Activated B cell treated with CpG ODN at 0.5 μM for 24 hours (primary cell): ENCODE results near the gene SGF29. TPM values are rescaled to one million over a fixed set of nuclear protein-coding genes. Genes with fewer than 3 reads are reported as not detected.
"Not testable (repeated sequence)": the region's sequence is repeated elsewhere in the genome, so short reads cannot be mapped to it uniquely, and the experiment has no call there.

ENCODE experiments used
- ATAC-seq: fragments of 200-7000 bp; cut with Tn5 transposase; one replicate; pipeline ENCODE4 v1.10.0; 2021; ENCODE audit warnings: low read depth, mild to moderate bottlenecking, moderate library complexity
- CTCF ChIA-PET: fragments of 350-600 bp; sonication (Branson Sonifier 250); formaldehyde crosslinking; loops from one replicate; lab custom pipeline; 2021; ENCODE audit warnings: antibody characterized with exemption; lab: Charles Lee
- POLR2A ChIA-PET: fragments of 350-600 bp; sonication (Branson Sonifier 250); formaldehyde crosslinking; loops from one replicate; lab custom pipeline; 2021; ENCODE audit warnings: antibody characterized with exemption; lab: Charles Lee
- DNase-seq: peaks from one replicate; pipeline ENCODE4 v3.0.0; 2022
- H3K27ac Mint-ChIP-seq: one replicate; pipeline ENCODE4 v1.8.0; 2020; ENCODE audit warnings: mixed read lengths
- H3K27me3 Mint-ChIP-seq: one replicate; pipeline ENCODE4 v1.8.0; 2021; ENCODE audit warnings: mixed read lengths
- H3K36me3 Mint-ChIP-seq: one replicate; pipeline ENCODE4 v1.8.0; 2021; ENCODE audit warnings: low read depth, mixed read lengths
- H3K4me1 Mint-ChIP-seq: one replicate; pipeline ENCODE4 v1.8.0; 2021; ENCODE audit warnings: mixed read lengths
- H3K4me3 Mint-ChIP-seq: one replicate; pipeline ENCODE4 v1.8.0; 2020; ENCODE audit warnings: mild to moderate bottlenecking, mixed read lengths
- H3K9me3 Mint-ChIP-seq: one replicate; pipeline ENCODE4 v1.8.0; 2020; ENCODE audit warnings: mixed read lengths
- intact Hi-C: fragments of 100-400 bp; cut with micrococcal nuclease; formaldehyde crosslinking; loops from one replicate; pipeline ENCODE4 v1.15.1; 2024
- total RNA-seq: library from RNA; stranded (reverse); gene quantifications from 2 replicates; pipeline ENCODE4 v1.2.3, GENCODE V29; 2022
- TF ChIP-seq, protein P1 (sequence below): fragments of 200-600 bp; IDR thresholded peaks from one replicate; pipeline ENCODE4 v1.8.0; 2022; ENCODE audit warnings: antibody characterized with exemption, mild to moderate bottlenecking

The SGF29 gene
- total RNA-seq, 1 donor from 2014 or later = 40.3 TPM

DNA sequence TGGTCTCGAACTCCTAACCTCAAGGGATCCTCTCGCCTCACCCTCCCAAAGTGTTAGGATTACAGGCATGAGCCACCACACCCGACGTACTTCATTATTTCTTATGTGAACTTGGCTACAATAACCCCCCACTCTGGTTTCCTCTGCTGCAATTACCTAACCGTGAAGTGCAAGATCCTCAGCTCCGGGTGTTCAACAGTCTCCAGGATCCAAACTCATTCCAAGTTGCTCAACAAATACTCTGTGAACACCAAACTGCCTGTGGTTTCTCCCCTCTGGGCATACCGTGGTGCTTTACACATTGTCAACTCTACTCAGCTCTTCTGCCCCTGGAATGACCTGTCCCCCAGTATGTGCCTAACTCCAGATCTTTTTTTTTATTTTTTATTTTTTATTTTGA is 62.9 kb downstream of the SGF29 start:
- intact Hi-C loops = loop anchor here (5.0 kb wide), 2 partner anchors 64 to 124 kb away; partner anchors contain the start of genes APOBR, CLN3 and SGF29
- no peaks in the 10 kb centered on the region for H3K9me3 Mint-ChIP-seq
- ATAC-seq (no peak), DNase-seq (no peak)
- no peaks in the 10 kb centered on the region for H3K36me3 Mint-ChIP-seq
- no peak overlapping the region for H3K4me3 Mint-ChIP-seq
- ChIA-PET POLR2A (no interaction called here), CTCF (no interaction called here)
- H3K4me1 Mint-ChIP-seq = peaks cover 12% of the 10 kb centered on the region
- H3K27me3 Mint-ChIP-seq = no peaks in the 10 kb centered on the region
- H3K27ac Mint-ChIP-seq = no peak overlapping the region
- TF ChIP-seq, protein P1, sequence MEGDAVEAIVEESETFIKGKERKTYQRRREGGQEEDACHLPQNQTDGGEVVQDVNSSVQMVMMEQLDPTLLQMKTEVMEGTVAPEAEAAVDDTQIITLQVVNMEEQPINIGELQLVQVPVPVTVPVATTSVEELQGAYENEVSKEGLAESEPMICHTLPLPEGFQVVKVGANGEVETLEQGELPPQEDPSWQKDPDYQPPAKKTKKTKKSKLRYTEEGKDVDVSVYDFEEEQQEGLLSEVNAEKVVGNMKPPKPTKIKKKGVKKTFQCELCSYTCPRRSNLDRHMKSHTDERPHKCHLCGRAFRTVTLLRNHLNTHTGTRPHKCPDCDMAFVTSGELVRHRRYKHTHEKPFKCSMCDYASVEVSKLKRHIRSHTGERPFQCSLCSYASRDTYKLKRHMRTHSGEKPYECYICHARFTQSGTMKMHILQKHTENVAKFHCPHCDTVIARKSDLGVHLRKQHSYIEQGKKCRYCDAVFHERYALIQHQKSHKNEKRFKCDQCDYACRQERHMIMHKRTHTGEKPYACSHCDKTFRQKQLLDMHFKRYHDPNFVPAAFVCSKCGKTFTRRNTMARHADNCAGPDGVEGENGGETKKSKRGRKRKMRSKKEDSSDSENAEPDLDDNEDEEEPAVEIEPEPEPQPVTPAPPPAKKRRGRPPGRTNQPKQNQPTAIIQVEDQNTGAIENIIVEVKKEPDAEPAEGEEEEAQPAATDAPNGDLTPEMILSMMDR = no peak

DNA sequence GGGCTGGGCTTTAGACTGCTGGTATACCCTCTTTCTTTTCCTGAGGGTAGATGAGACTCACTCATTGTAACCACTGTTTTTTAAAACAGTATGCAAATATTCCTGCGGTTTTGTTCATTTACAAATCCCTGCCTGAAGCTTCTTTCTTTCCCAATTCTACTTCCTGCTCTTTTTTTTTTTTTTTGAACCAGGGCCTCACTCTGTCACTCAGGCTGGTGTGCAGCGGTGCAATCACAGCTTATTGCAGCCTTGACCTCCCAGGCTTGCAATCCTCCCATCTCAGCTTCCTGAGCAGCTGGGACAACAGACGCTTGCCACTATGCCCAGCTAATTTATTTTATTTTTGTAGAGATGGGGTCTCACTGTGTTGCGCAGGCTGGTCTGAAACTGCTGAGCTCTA is 64.2 kb downstream of the SGF29 start:
- CTCF ChIA-PET = no interaction called here
- intact Hi-C loops = loop anchor here (5.0 kb wide), 2 partner anchors 66 to 126 kb away; partner anchors contain the start of genes APOBR, CLN3 and SGF29
- H3K4me3 Mint-ChIP-seq = no peak overlapping the region

DNA sequence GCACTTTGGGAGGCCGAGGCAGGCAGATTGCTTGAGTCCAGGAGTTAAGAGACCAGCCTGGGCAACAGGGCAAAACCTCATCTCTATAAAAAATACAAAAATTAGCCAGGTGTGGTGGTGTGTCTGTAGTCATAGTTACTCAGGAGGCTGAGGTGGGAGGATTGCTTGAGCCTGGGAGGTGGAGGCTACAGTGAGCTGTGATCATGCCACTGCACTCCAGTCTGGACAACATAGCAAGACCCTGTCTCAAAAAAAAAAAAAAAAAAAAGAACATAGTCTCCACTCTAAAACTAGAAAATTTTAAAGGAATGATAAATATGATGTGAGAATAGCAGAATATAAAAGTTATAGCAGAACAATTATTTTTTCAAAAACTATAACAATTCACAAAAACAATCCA is 66.6 kb downstream of the SGF29 start:
- peaks cover 20% of the 10 kb centered on the region for H3K4me1 Mint-ChIP-seq
- H3K36me3 Mint-ChIP-seq, H3K9me3 Mint-ChIP-seq, H3K4me3 Mint-ChIP-seq, DNase-seq, H3K27me3 Mint-ChIP-seq, POLR2A ChIA-PET, H3K27ac Mint-ChIP-seq, intact Hi-C loops, CTCF ChIA-PET, ATAC-seq: not testable (repeated sequence)

More for the DNA sequence above, 64.2 kb downstream of the SGF29 start:
- Mint-ChIP-seq H3K27me3 (no peaks in the 10 kb centered on the region), H3K36me3 (no peaks in the 10 kb centered on the region), H3K9me3 (no peaks in the 10 kb centered on the region), H3K27ac (no peak overlapping the region), H3K4me1 (peaks cover 18% of the 10 kb centered on the region)
- DNase-seq (no peak), ATAC-seq (no peak)
- TF ChIP-seq, protein P1 = no peak
- POLR2A ChIA-PET = interaction anchor here (0.7 kb wide), 2 partner anchors 205 to 219 kb away, joined by 4 to 6 read pairs; partner anchors contain the start of gene ATXN2L

DNA sequence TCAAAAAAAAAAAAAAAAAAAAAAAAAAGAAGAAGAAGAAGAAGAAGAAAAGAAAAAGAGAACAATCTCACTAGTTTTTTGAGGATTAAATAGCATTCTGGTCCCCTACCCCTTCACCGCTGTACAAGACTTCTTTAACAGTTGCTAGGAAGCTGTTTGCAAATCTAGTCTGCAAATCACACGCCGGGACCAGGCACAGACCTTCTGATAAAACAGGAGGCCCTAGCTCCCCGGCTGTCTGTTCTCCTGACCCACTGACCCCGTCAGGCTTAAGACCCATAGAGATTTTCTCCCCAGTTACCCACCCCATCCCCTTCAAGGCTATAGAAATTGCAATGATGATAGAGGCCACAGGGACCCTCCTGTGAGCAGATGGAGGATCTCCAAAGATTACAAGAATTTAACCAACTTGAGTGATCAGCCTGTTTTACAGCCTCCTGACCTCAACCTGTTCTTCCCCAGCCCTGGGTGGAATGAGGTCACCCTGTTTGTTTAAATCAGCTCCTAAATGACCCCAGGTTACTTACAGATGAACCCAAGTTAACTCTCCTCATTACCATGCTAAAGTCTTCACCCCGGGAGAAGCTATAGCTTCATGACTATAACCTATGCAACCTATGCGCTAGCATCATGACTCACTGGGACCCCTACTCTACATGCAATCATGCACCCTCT is 67.9 kb downstream of the SGF29 start:
- ATAC-seq = no peak
- TF ChIP-seq, protein P1 = no peak
- CTCF ChIA-PET = no interaction called here
- Mint-ChIP-seq H3K4me1 (peaks cover 16% of the 10 kb centered on the region), H3K27ac (no peak overlapping the region), H3K27me3 (peaks cover 2% of the 10 kb centered on the region), H3K9me3 (no peaks in the 10 kb centered on the region), H3K4me3 (no peak overlapping the region), H3K36me3 (no peaks in the 10 kb centered on the region)
- DNase-seq = no peak
- intact Hi-C loops = no loop called here
- POLR2A ChIA-PET = interaction anchor here (0.6 to 0.7 kb wide), 2 partner anchors 115 to 241 kb away, joined by 3 to 7 read pairs; no protein-coding TSS in a partner anchor

DNA sequence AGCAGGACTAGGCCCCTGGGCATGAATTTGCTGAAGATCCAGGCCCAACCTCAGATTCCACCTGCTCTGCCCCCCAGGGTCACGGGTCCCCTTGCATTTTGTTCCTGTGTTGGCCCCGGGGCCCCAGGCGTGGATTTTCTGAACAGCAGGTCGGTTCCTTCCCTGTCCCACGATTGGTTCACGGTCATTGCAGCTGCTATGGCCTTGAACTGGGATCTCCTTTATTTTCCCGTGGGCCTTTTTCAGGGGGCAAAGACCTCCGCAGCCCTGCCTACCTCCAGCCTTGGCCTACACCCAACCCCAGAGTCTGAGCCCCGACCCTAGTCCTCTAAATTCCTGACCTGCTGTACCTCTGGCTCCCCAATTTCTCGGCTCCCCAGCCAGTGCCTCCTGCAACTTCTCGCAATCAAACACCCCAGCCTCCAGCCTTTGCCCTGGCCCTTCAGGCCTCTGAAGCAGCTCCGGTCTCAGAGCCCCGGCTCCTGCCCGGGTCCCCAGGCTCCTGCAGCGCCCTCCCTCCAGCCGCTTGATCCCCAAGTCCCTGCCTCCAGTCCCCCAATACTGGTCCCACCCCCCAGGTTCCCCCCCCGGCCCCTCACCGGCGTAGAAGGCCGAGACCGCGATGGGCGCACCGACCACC is 68.9 kb downstream of the SGF29 start:
- DNase-seq, intact Hi-C loops, CTCF ChIA-PET, H3K27ac Mint-ChIP-seq, H3K9me3 Mint-ChIP-seq, H3K36me3 Mint-ChIP-seq, H3K27me3 Mint-ChIP-seq, POLR2A ChIA-PET, ATAC-seq: not testable (repeated sequence)
- Mint-ChIP-seq H3K4me1 (peaks cover 11% of the 10 kb centered on the region), H3K4me3 (peak overlapping the region; percentile 81)

DNA sequence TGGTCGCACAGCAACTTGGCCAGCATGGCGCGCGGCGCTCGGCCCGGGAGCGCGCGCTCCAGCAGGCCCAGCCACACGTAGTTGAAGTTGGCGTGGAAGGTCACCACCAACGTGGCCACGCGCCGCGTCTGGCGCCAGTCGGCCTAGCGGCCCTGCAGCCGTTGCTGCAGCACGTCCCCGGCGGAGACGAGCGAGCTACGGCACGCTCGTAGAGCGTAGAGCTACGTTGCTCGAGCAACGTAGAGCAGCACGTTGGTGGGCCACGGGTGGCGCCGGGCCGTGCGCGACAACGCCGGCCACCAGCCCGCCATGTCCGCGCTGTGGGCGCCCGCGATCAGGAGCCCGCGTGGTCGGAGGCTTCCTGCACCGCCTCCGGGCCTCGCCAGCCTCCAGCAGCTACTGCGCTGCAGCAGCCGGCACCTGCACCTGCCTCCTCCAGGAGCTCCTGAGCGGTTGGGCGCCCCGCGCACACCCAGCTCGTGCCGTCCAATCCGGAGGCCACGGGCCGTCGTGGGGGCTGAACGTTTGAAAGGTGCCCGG is 69.5 kb downstream of the SGF29 start:
- CTCF ChIA-PET = no interaction called here
- TF ChIP-seq, protein P1 = no peak
- Mint-ChIP-seq H3K36me3 (no peaks in the 10 kb centered on the region), H3K9me3 (no peaks in the 10 kb centered on the region), H3K4me1 (peaks cover 7% of the 10 kb centered on the region), H3K27me3 (peaks cover 2% of the 10 kb centered on the region), H3K4me3 (peak overlapping the region; percentile 81), H3K27ac (no peak overlapping the region)
- intact Hi-C loops = no loop called here
- ATAC-seq = peak; percentile 88
- POLR2A ChIA-PET = no interaction called here
- DNase-seq = peak; percentile 42

DNA sequence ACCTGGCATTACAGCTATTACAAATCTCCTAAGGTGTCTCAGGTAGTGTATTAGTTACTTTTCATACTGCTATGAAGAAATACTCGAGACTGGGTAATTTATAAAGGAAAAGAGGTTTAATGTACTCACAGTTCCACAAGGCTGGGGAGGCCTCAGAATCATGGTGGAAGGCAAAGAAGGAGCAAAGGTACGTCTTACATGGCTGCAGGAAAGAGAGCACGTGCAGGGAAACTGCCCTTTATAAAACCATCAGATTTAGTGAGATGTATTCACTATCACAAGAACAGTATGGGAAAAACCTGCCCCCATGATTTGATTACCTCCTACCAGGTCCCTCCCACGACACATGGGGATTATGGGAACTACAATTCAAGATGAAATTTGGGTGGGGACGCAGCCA is 77.2 kb downstream of the SGF29 start:
- H3K4me1 Mint-ChIP-seq, POLR2A ChIA-PET, H3K27ac Mint-ChIP-seq: not testable (repeated sequence)

DNA sequence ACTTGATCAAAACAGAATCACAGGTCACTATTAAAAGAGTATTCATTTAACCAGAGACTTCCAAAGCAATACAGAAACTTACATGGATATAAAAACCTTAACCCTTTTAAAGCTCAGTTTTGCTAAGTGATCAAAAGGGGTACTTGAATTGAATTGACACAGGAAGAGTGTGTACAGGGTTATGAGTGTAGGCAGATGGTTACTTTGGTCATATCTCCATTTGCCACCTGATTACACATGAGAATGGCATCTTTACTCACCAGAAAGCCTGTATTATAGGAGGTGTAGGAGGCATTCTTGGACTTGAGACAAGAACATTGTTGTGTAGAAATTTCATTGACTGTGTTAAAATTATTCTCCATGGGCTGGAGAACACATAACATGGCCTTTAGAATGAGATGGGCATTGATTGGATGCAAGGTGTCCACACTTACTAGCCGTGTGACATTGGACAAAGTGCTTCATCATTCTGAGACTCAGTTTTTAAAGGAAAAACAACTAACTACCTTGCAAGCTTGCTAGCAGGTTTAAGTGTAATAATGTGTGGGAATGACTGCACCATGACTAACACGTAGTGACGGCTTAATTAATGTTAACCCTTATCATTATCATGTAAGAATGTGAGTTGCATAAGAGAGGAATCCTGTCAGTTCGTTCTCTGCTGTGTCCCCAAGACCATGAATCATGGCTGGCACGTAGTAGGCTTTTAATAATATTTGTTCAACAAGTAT is 82.5 kb downstream of the SGF29 start:
- intact Hi-C loops = not testable (repeated sequence)

More for the DNA sequence above, 77.2 kb downstream of the SGF29 start:
- H3K36me3 Mint-ChIP-seq, H3K4me3 Mint-ChIP-seq, H3K27me3 Mint-ChIP-seq, CTCF ChIA-PET, ATAC-seq, H3K9me3 Mint-ChIP-seq, intact Hi-C loops, DNase-seq: not testable (repeated sequence)

More for the DNA sequence above, 82.5 kb downstream of the SGF29 start:
- DNase-seq, H3K27me3 Mint-ChIP-seq, H3K4me1 Mint-ChIP-seq, POLR2A ChIA-PET, H3K27ac Mint-ChIP-seq, CTCF ChIA-PET, H3K36me3 Mint-ChIP-seq, ATAC-seq, H3K4me3 Mint-ChIP-seq, H3K9me3 Mint-ChIP-seq: not testable (repeated sequence)
